Measurements from ENCODE around the gene HOXB13.
"Not testable (repeated sequence)": the region's sequence is repeated elsewhere in the genome, so short reads cannot be mapped to it uniquely, and the experiment has no call there.

The HOXB13 gene

DNA sequence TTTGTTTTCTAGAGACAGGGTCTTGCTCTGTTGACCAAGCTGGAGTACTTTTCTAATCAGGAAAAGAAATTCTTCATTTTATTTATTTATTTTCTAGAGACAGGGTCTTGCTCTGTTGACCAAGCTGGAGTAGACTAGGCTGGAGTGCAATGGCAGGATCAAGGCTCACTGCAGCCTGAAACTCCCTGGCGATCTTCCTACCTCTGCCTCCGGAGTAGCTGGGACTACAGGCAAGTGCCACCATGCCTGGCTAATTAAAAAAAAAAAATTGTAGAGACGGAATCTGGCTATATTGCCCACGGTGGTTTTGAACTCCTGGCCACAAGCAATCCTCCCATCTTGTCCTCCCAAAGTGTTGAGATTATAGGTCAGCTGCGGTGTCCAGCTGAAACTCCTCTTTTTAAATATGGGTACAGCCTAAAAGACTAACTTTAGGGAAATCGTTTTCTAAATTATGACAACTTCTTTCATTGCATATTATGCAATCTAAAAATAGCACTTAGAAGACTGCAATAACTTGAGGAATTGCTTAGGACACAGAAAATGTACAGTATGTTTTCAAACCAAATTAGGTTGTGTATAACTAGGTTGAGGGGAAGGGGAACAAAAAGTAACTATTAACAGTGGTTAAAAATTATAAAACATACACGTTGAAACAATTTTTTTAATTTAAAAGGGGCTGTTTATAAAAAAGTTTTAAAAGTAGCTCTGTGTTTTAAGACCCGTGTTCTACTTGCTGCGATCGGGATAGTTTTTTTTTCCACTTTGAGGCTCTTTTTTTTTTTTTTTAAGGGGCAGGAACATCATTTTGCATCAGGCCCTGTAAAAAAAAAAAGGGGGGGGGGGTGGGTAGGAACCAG lies 11.0 kb downstream of the HOXB13 start:
- TF ChIP-seq CTCF (conservative IDR thresholded peaks at IDR 0.05; ENCODE audit: low read depth, low read length): no peak
- no peak for DNase-seq (ENCODE audit: low read depth)
- no peak overlapping the region for H3K4me3 ChIP-seq (ENCODE audit: low read length)

- not testable (repeated sequence) for DNase-seq (ENCODE audit: low read depth); H3K4me3 ChIP-seq (ENCODE audit: low read length)
Measured at GRCh38 chr17:48716549-48716948, 12.0 kb downstream of the HOXB13 start.

GRCh38 chr17:48715496-48716399 lies 12.8 kb downstream of the HOXB13 start:
- no peak overlapping the region for H3K4me3 ChIP-seq (ENCODE audit: low read length)
- TF ChIP-seq CTCF (conservative IDR thresholded peaks at IDR 0.05; ENCODE audit: low read depth, low read length): no peak
- no peak for DNase-seq (ENCODE audit: low read depth)

GRCh38 chr17:48711128-48711527 lies 17.4 kb downstream of the HOXB13 start:
- DNase-seq (ENCODE audit: low read depth): no peak
- TF ChIP-seq CTCF (conservative IDR thresholded peaks at IDR 0.05; ENCODE audit: low read depth, low read length): no peak
- H3K4me3 ChIP-seq (ENCODE audit: low read length): no peak overlapping the region

GRCh38 chr17:48704361-48705248 lies 23.9 kb downstream of the HOXB13 start:
- no peak overlapping the region for H3K4me3 ChIP-seq (ENCODE audit: low read length)
- TF ChIP-seq CTCF (conservative IDR thresholded peaks at IDR 0.05; ENCODE audit: low read depth, low read length): no peak
- no peak for DNase-seq (ENCODE audit: low read depth)

- DNase-seq (ENCODE audit: low read depth): no peak
- no peak for TF ChIP-seq CTCF (conservative IDR thresholded peaks at IDR 0.05; ENCODE audit: low read depth, low read length)
- no peak overlapping the region for H3K4me3 ChIP-seq (ENCODE audit: low read length)
Measured at GRCh38 chr17:48701864-48702532, 26.6 kb downstream of the HOXB13 start.
